PC-9 (cell line): ENCODE results near the gene GAS2L1. TPM values are rescaled to one million over a fixed set of nuclear protein-coding genes. Genes with fewer than 3 reads are reported as not detected.
A peak's percentile ranks its signal among the peaks of the same experiment; 100 is the strongest.

ENCODE experiments used
- BruUV-seq: library from RNA; stranded (reverse); fragments of 400-500 nt; replicated peaks from 2 replicates; lab custom pipeline; 2021; lab: Mats Ljungman, UMichigan
- CTCF ChIA-PET: fragments of 300-600 bp; sonication (Branson Sonifier 250); formaldehyde crosslinking; loops from one replicate; lab custom pipeline; 2022; ENCODE audit warnings: antibody characterized with exemption; lab: Charles Lee
- POLR2A ChIA-PET: fragments of 300-600 bp; sonication (Branson Sonifier 250); formaldehyde crosslinking; loops from one replicate; lab custom pipeline; 2022; ENCODE audit warnings: antibody characterized with exemption; ENCODE audit not compliant: unreplicated experiment; lab: Charles Lee
- DNase-seq, 2 experiments: peaks; one replicate each; pipeline versions ENCODE4 v3.0.0 to v3.0.0-alpha.2; 2015 to 2022; ENCODE audit warnings: mixed read lengths in 1 of 2
- H2AFZ ChIP-seq: fragments of 200-600 bp; sonication (generic); 2 replicates; pipeline ENCODE4 v1.8.1; 2017; ENCODE audit warnings: antibody characterized with exemption
- H3F3A ChIP-seq: fragments of 200-600 bp; sonication (generic); 2 replicates; pipeline ENCODE4 v1.8.1; 2017; ENCODE audit warnings: antibody characterized with exemption, mild to moderate bottlenecking, low read depth; ENCODE audit not compliant: insufficient read depth
- H3K27ac ChIP-seq: fragments of 200-600 bp; sonication (generic); 2 replicates; pipeline ENCODE4 v1.6.1; 2016; ENCODE audit warnings: mixed run types
- H3K27me3 ChIP-seq: fragments of 200-600 bp; sonication (generic); 2 replicates; pipeline ENCODE4 v1.6.1; 2016; ENCODE audit warnings: low read depth, mixed run types; ENCODE audit not compliant: insufficient read depth
- H3K36me3 ChIP-seq: fragments of 200-600 bp; sonication (generic); 2 replicates; pipeline ENCODE4 v1.6.1; 2016; ENCODE audit warnings: low read depth, mixed run types
- H3K4me1 ChIP-seq: fragments of 200-600 bp; sonication (generic); replicated peaks from 2 replicates; pipeline ENCODE4 v1.6.1; 2016; ENCODE audit warnings: mixed run types; ENCODE audit not compliant: insufficient read depth
- H3K4me2 ChIP-seq: fragments of 200-600 bp; sonication (generic); 2 replicates; pipeline ENCODE4 v1.6.1; 2017; ENCODE audit warnings: mixed run types
- H3K4me3 ChIP-seq: fragments of 200-600 bp; sonication (generic); 2 replicates; pipeline ENCODE4 v1.6.1; 2016; ENCODE audit warnings: mixed run types
- H3K79me2 ChIP-seq: fragments of 200-600 bp; sonication (generic); 2 replicates; pipeline ENCODE4 v1.6.1; 2017; ENCODE audit warnings: low read depth, mixed run types
- H3K9me2 ChIP-seq: fragments of 200-600 bp; sonication (generic); 2 replicates; pipeline ENCODE4 v1.8.1; 2017; ENCODE audit warnings: mild to moderate bottlenecking; ENCODE audit not compliant: insufficient read depth
- H3K9me3 ChIP-seq: fragments of 200-600 bp; sonication (generic); 2 replicates; pipeline ENCODE4 v1.8.1; 2016; ENCODE audit warnings: low read depth; ENCODE audit not compliant: insufficient read depth
- H4K20me1 ChIP-seq: fragments of 200-600 bp; sonication (generic); 2 replicates; pipeline ENCODE4 v1.8.1; 2017; ENCODE audit not compliant: insufficient read depth
- CTCF ChIP-seq: fragments of 200-600 bp; sonication (generic); conservative IDR thresholded peaks from 2 replicates; pipeline ENCODE4 v1.6.1; 2017; ENCODE audit warnings: mixed run types, antibody characterized with exemption, mild to moderate bottlenecking, moderate library complexity
- EZH2 ChIP-seq: fragments of 200-600 bp; sonication (generic); IDR thresholded peaks from 2 replicates; pipeline ENCODE4 v1.8.0; 2017; ENCODE audit warnings: antibody characterized with exemption, low read depth
- intact Hi-C: fragments of 100-400 bp; cut with micrococcal nuclease; formaldehyde crosslinking; loops from one replicate; pipeline ENCODE4 v1.10.0; 2022; ENCODE audit not compliant: unreplicated experiment
- total RNA-seq: library from RNA; stranded (reverse); gene quantifications from 2 replicates; pipeline ENCODE4 v1.2.3, GENCODE V29; 2021

The GAS2L1 gene
- total RNA-seq, 1 experiment from 2014 or later: 15.2 TPM

- Histone ChIP-seq H3K9me3 (no peaks in the 10 kb centered on the region), H3K4me3 (peak overlapping the region; percentile 88; the same call in 1 of the 2 replicates), H4K20me1 (peaks cover 69% of the 10 kb centered on the region), H3K4me1 (peaks cover 32% of the 10 kb centered on the region), H3K4me2 (peak overlapping the region; percentile 99), H3F3A (peaks cover 47% of the 10 kb centered on the region), H3K27me3 (no peaks in the 10 kb centered on the region), H2AFZ (no peak overlapping the region), H3K27ac (no peak overlapping the region), H3K36me3 (peaks cover 66% of the 10 kb centered on the region), H3K79me2 (peaks cover 96% of the 10 kb centered on the region), H3K9me2 (no peaks in the 10 kb centered on the region)
- DNase-seq: peak in 1 of 2 experiments; percentile 74
- ChIA-PET CTCF (no interaction called here), POLR2A (no interaction called here)
- no peak for TF ChIP-seq EZH2
- TF ChIP-seq CTCF: no peak
- no TSS peak for BruUV-seq
- intact Hi-C loops: no loop called here
Measured at GRCh38 chr22:29270475-29271271, 35.8 kb upstream of the GAS2L1 start.

- BruUV-seq: no TSS peak
- no peak overlapping the region for H3K4me2 ChIP-seq
- intact Hi-C loops: no loop called here
- peaks cover 88% of the 10 kb centered on the region for H4K20me1 ChIP-seq
- H3F3A ChIP-seq: peaks cover 66% of the 10 kb centered on the region
- peaks cover 85% of the 10 kb centered on the region for H3K36me3 ChIP-seq
- ChIA-PET POLR2A (interaction anchor here (0.7 kb wide), 1 partner anchor 549 kb away, joined by 4 read pairs; no protein-coding TSS in a partner anchor), CTCF (no interaction called here)
- H3K27me3 ChIP-seq: no peaks in the 10 kb centered on the region
- H3K4me1 ChIP-seq: peaks cover 22% of the 10 kb centered on the region
- H3K9me3 ChIP-seq: no peaks in the 10 kb centered on the region
- no peak overlapping the region for H3K27ac ChIP-seq
- no peaks in the 10 kb centered on the region for H3K9me2 ChIP-seq
- peaks cover 98% of the 10 kb centered on the region for H3K79me2 ChIP-seq
- DNase-seq: no peak
- TF ChIP-seq EZH2: no peak
- no peak for TF ChIP-seq CTCF
- H3K4me3 ChIP-seq: no peak overlapping the region
- no peak overlapping the region for H2AFZ ChIP-seq
Measured at GRCh38 chr22:29272624-29273023, 33.8 kb upstream of the GAS2L1 start.

GRCh38 chr22:29275167-29275566, 31.3 kb upstream of the GAS2L1 start:
- Histone ChIP-seq H3K27me3 (no peaks in the 10 kb centered on the region), H3K79me2 (peaks cover 100% of the 10 kb centered on the region), H3K9me3 (no peaks in the 10 kb centered on the region), H3K4me3 (no peak overlapping the region), H3K4me1 (peaks cover 15% of the 10 kb centered on the region), H3K36me3 (peaks cover 95% of the 10 kb centered on the region), H4K20me1 (peaks cover 100% of the 10 kb centered on the region), H3K27ac (no peak overlapping the region), H2AFZ (no peak overlapping the region), H3K4me2 (no peak overlapping the region), H3K9me2 (no peaks in the 10 kb centered on the region), H3F3A (peaks cover 78% of the 10 kb centered on the region)
- TF ChIP-seq CTCF: no peak
- no peak for TF ChIP-seq EZH2
- ChIA-PET POLR2A (no interaction called here), CTCF (no interaction called here)
- DNase-seq: no peak
- BruUV-seq: no TSS peak
- intact Hi-C loops: no loop called here
